ENCODE measurements around the gene KCNK10.

Gene KCNK10

DNA sequence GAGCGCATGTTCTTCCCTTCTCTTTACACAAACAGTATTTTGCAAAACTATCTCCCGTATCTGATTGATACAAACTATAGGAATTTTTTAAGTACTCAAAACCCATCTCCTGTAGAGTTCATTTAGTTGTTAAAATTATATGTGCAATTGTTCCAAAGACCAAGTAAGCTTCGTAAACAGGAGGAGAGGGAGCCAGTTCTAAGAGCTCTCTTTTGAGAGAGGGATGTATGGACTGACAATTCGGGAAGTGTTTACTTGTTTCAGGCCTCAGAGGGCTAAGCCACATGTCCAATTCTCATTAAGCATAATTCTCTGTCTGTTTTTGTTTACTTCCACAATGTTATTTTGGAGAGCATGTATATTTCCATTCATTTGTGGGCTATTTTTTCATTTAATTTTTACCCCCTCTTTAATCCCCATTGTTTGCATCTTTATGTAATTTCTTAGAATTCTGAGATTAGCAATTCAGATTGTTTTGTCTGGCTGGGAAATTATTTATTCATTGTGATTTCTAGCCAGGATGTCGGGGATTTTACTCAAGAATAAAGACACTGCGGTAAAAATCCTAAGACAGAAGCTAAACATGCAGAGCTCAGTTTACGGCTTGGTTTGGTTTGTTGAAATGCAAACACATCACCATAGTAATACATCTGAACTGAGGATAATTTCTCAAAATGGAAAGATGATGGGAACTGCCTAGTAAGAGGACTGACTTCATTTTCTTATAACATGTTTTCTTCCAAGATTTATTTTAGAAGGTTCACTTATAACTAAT is 126.8 kb downstream of the KCNK10 start:
- Histone ChIP-seq H3K36me3 (no peaks in the 10 kb centered on the region), H3K27ac (no peak overlapping the region), H3K9me3 (ENCODE audit: severe bottlenecking) (no peaks in the 10 kb centered on the region), H3K27me3 (ENCODE audit: insufficient read depth, low read depth, severe bottlenecking) (no peaks in the 10 kb centered on the region), H3K4me3 (ENCODE audit: low read depth, low read length) (no peak overlapping the region)
- no peak for DNase-seq
- TF ChIP-seq, protein P1, sequence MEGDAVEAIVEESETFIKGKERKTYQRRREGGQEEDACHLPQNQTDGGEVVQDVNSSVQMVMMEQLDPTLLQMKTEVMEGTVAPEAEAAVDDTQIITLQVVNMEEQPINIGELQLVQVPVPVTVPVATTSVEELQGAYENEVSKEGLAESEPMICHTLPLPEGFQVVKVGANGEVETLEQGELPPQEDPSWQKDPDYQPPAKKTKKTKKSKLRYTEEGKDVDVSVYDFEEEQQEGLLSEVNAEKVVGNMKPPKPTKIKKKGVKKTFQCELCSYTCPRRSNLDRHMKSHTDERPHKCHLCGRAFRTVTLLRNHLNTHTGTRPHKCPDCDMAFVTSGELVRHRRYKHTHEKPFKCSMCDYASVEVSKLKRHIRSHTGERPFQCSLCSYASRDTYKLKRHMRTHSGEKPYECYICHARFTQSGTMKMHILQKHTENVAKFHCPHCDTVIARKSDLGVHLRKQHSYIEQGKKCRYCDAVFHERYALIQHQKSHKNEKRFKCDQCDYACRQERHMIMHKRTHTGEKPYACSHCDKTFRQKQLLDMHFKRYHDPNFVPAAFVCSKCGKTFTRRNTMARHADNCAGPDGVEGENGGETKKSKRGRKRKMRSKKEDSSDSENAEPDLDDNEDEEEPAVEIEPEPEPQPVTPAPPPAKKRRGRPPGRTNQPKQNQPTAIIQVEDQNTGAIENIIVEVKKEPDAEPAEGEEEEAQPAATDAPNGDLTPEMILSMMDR (IDR thresholded peaks at IDR 0.05; ENCODE audit: low read depth, low read length): no peak

- Histone ChIP-seq H3K4me3 (ENCODE audit: low read depth, low read length) (no peak overlapping the region), H3K27ac (no peak overlapping the region), H3K36me3 (no peaks in the 10 kb centered on the region), H3K9me3 (ENCODE audit: severe bottlenecking) (no peaks in the 10 kb centered on the region), H3K27me3 (ENCODE audit: insufficient read depth, low read depth, severe bottlenecking) (no peaks in the 10 kb centered on the region)
- TF ChIP-seq, protein P1 (IDR thresholded peaks at IDR 0.05; ENCODE audit: low read depth, low read length): no peak
- no peak for DNase-seq
These were observed 127.4 kb downstream of the KCNK10 start for GRCh38 chr14:88195676-88196075.

- H3K4me3 ChIP-seq (ENCODE audit: low read depth, low read length): no peak overlapping the region
- DNase-seq: no peak
- H3K27me3 ChIP-seq (ENCODE audit: insufficient read depth, low read depth, severe bottlenecking): no peaks in the 10 kb centered on the region
- H3K9me3 ChIP-seq (ENCODE audit: severe bottlenecking): no peaks in the 10 kb centered on the region
- no peak overlapping the region for H3K27ac ChIP-seq
- TF ChIP-seq, protein P1 (IDR thresholded peaks at IDR 0.05; ENCODE audit: low read depth, low read length): no peak
- H3K36me3 ChIP-seq: no peaks in the 10 kb centered on the region
These were observed 128.5 kb downstream of the KCNK10 start for GRCh38 chr14:88194531-88194930.

DNA sequence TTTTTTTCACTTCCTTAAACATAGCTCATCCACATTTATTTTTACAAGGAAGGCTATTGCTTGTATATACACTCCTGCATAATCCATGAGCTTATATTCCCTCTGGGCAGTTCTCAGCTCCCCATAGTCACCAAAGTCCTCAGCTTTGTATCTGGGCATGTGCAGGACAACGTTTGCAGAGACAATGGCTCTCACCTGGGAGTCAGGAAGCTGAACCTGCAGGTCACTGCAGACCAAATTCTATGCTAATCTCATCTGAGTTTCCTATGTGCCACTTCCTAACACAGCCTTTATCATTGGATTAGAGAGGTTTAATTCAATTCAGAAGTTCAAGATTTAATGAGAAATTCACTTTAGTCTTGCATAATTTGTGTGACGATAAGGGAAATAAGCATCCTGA is 131.5 kb downstream of the KCNK10 start:
- TF ChIP-seq, protein P1 (IDR thresholded peaks at IDR 0.05; ENCODE audit: low read depth, low read length): no peak
- Histone ChIP-seq H3K36me3 (no peaks in the 10 kb centered on the region), H3K4me3 (ENCODE audit: low read depth, low read length) (no peak overlapping the region), H3K27me3 (ENCODE audit: insufficient read depth, low read depth, severe bottlenecking) (no peaks in the 10 kb centered on the region), H3K27ac (no peak overlapping the region), H3K9me3 (ENCODE audit: severe bottlenecking) (no peaks in the 10 kb centered on the region)
- DNase-seq: no peak

DNA sequence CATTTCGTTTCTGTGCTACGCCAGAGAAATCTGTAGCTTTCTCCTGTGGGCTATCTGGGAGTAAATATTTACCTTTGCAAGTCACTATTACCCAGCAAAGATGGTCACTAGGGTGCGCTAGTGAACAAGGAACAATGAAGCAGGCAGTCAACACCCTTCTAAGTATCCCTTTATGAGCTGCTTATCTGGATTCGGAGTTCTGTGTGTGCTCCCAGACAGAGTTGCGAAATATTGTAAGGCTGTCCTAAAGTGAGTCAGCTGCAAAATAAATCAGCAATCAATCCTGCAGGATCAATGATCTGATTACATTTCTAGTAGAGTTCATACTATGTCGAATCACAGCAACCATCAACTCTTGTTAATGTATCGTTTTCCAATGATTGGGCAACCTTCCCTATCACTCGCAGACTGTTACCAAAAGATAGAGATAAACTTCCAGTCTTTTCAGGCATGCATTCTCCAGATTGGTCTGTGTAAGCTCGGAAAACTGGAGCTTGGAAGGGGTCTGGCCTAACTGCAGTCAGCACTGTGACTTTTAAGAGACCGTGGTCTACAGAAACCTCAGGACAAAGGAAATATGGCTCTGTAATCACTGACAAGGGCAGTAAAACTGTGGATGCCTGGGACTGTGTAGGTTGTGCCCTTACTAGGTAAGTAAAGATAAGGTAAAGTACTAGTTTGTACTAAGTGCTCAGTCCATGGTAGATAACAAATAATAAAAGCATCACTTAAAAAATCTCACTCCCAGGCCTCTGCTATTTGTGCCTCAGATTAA is 133.5 kb downstream of the KCNK10 start:
- Histone ChIP-seq H3K27me3 (ENCODE audit: insufficient read depth, low read depth, severe bottlenecking) (no peaks in the 10 kb centered on the region), H3K27ac (no peak overlapping the region; the same call in 1 of the 2 replicates), H3K36me3 (no peaks in the 10 kb centered on the region), H3K4me3 (ENCODE audit: low read depth, low read length) (peak overlapping the region; percentile 50), H3K9me3 (ENCODE audit: severe bottlenecking) (no peaks in the 10 kb centered on the region)
- DNase-seq: peak; percentile 89
- TF ChIP-seq, protein P1 (IDR thresholded peaks at IDR 0.05; ENCODE audit: low read depth, low read length): peak; percentile 74
